GM12878 (cell line): ENCODE results near the gene RASSF8. TPM values are rescaled to one million over a fixed set of nuclear protein-coding genes. Genes with fewer than 3 reads are reported as not detected.
A peak's percentile ranks its signal among the peaks of the same experiment; 100 is the strongest.

Source experiments
- ATAC-seq: fragments of 200-7000 bp; cut with Tn5 transposase; 3 replicates; pipeline ENCODE4 v1.9.1; 2020; ENCODE audit warnings: mild to moderate bottlenecking, moderate library complexity
- BruUV-seq: library from RNA; stranded (reverse); fragments of 400-500 nt; replicated peaks from 2 replicates; lab custom pipeline; 2021; lab: Mats Ljungman, UMichigan
- CTCF ChIA-PET: fragments of 300-600 bp; sonication (Branson Sonifier 250); formaldehyde crosslinking; extraction: SDS; loops from one replicate; lab custom pipeline; 2021; ENCODE audit warnings: inconsistent platforms; lab: Yijun Ruan, JAX
- POLR2A ChIA-PET: fragments of 350-600 bp; formaldehyde crosslinking; extraction: SDS; loops from one replicate; lab custom pipeline; 2021; ENCODE audit warnings: inconsistent platforms; lab: Charles Lee
- RAD21 ChIA-PET: fragments of 300-600 bp; sonication (Branson Sonifier 250); formaldehyde crosslinking; loops from one replicate; lab custom pipeline; 2023; ENCODE audit warnings: antibody characterized with exemption; ENCODE audit not compliant: unreplicated experiment; lab: Charles Lee
- SMC1A ChIA-PET: fragments of 300-600 bp; sonication (Branson Sonifier 250); formaldehyde crosslinking; loops from one replicate; lab custom pipeline; 2023; ENCODE audit not compliant: unreplicated experiment, uncharacterized antibody; lab: Charles Lee
- DNase-seq: peaks from one replicate; pipeline ENCODE4 v3.0.0-alpha.2; 2011; ENCODE audit warnings: low read depth, low spot score
- FAIRE-seq: peaks from 3 replicates; lab custom pipeline; 2011; peaks lifted over from hg19 to GRCh38; lab: Jason Lieb, UNC
- H2AFZ ChIP-seq: 2 replicates; pipeline ENCODE4 v1.6.0; 2011; ENCODE audit warnings: low read depth, low read length, control low read depth; ENCODE audit not compliant: control insufficient read depth
- H3K27ac ChIP-seq: 2 replicates; pipeline ENCODE4 v1.5.1; 2011; ENCODE audit warnings: control low read depth; ENCODE audit not compliant: control insufficient read depth, insufficient read depth
- H3K27me3 ChIP-seq, 2 experiments: replicated peaks in 1 of 2; 2 replicates each; pipeline versions ENCODE4 v1.6.0 to v1.6.1; 2011; ENCODE audit warnings: low read length in 1 of 2; ENCODE audit not compliant: control insufficient read depth in 2 of 2, insufficient read depth in 2 of 2
- H3K36me3 ChIP-seq, 2 experiments: 2 replicates each; pipeline ENCODE4 v1.5.1; 2011; ENCODE audit warnings: low read length in 1 of 2; ENCODE audit not compliant: control insufficient read depth in 2 of 2, insufficient read depth in 2 of 2
- H3K4me1 ChIP-seq: 2 replicates; pipeline ENCODE4 v1.6.1; 2011; ENCODE audit warnings: mild to moderate bottlenecking, low read length, moderate library complexity, mixed read lengths; ENCODE audit not compliant: control insufficient read depth, insufficient read depth
- H3K4me2 ChIP-seq: 2 replicates; pipeline ENCODE4 v1.6.0; 2011; ENCODE audit warnings: control low read depth; ENCODE audit not compliant: control insufficient read depth, insufficient read depth
- H3K4me3 ChIP-seq: fragments of 200-600 bp; sonication (generic); 2 replicates; pipeline ENCODE4 v1.5.1; 2016
- H3K79me2 ChIP-seq: 2 replicates; pipeline ENCODE4 v1.6.0; 2011; ENCODE audit warnings: low read length; ENCODE audit not compliant: control insufficient read depth, insufficient read depth
- H3K9ac ChIP-seq: 2 replicates; pipeline ENCODE4 v1.8.0; 2011; ENCODE audit warnings: low read length, control low read depth, mixed read lengths; ENCODE audit not compliant: control insufficient read depth, insufficient read depth
- H3K9me3 ChIP-seq: replicated peaks from 3 replicates; pipeline ENCODE4 v1.5.1; 2011; ENCODE audit warnings: mild to moderate bottlenecking, low read length; ENCODE audit not compliant: control insufficient read depth, insufficient read depth
- H4K20me1 ChIP-seq: 2 replicates; pipeline ENCODE4 v1.6.0; 2011; ENCODE audit not compliant: control insufficient read depth, insufficient read depth
- SIN3A ChIP-seq: IDR thresholded peaks from 2 replicates; pipeline ENCODE4 v1.6.1; 2012; ENCODE audit warnings: low read depth, low read length, improper control_type of control experiment
- ZZZ3 ChIP-seq: IDR thresholded peaks from 2 replicates; pipeline ENCODE4 v1.6.1; 2011; ENCODE audit warnings: low read depth; ENCODE audit not compliant: control insufficient read depth, insufficient read length
- WGBS: methylation state at CpG from one replicate; pipeline ENCODE4 v1.1.6; 2016; ENCODE audit warnings: low lambda C conversion rate; ENCODE audit not compliant: insufficient replicate concordance, insufficient coverage; ENCODE audit errors: missing lambda C conversion rate; 5-methylcytosine and 5-hydroxymethylcytosine counted together
- in situ Hi-C: fragments of 300-500 bp; cut with MboI; formaldehyde crosslinking; loops from 9 replicates; pipeline ENCODE4 v1.14.3; 2018; ENCODE audit warnings: mixed read lengths
- intact Hi-C: fragments of 100-400 bp; cut with micrococcal nuclease; formaldehyde crosslinking; loops from one replicate; pipeline ENCODE4 v1.14.2; 2022; ENCODE audit not compliant: unreplicated experiment
- polyA plus RNA-seq, 11 experiments: library from polyadenylated mRNA; depleted of rRNA in 4 of 11; unstranded in 6 of 11; stranded (reverse) in 5 of 11; fragments of >200 nt; fragmentation: Nextera tagmentation in 4 of 11; fragmentation: Illumina TruSeq in 1 of 11; extraction: Ambion mirVana in 4 of 11; extraction: Trizol in 1 of 11; gene quantifications; 1 replicate in 1 of 11; 2 replicates in 10 of 11; pipeline versions ENCODE4 v1.2.1 to v1.2.3, GENCODE V29; 2011 to 2016; ENCODE audit warnings: inconsistent platforms in 2 of 11, missing spikeins in 2 of 11, low read depth in 1 of 11
- total RNA-seq, 4 experiments: library from RNA; depleted of rRNA in 3 of 4; stranded (reverse); fragments of >200 nt in 3 of 4; fragmentation: Illumina TruSeq in 1 of 4; extraction: Trizol in 1 of 4; gene quantifications; 2 replicates each; pipeline versions ENCODE4 v1.2.1 to v1.2.3, GENCODE V29; 2013 to 2021
- TF ChIP-seq, protein P1 (sequence below): IDR thresholded peaks from 2 replicates; pipeline ENCODE4 v1.6.1; 2011; ENCODE audit warnings: borderline replicate concordance, low read depth, mild to moderate bottlenecking, moderate library complexity, mixed read lengths, low read length; ENCODE audit not compliant: insufficient read depth; ENCODE audit errors: extremely low read length
- TF ChIP-seq, protein P2 (sequence below): fragments of 450-650 bp; IDR thresholded peaks from 2 replicates; pipeline ENCODE4 v1.6.1; 2018; ENCODE audit warnings: borderline replicate concordance, mild to moderate bottlenecking; ENCODE audit not compliant: partially characterized antibody

Gene RASSF8
- total and polyA plus RNA-seq, 10 of the 15 experiments (the other 5 are each of a cell fraction or from before 2014, with no cell fraction given), result 0.06 to 0.18 (median 0.08) TPM; not detected in 6

DNA sequence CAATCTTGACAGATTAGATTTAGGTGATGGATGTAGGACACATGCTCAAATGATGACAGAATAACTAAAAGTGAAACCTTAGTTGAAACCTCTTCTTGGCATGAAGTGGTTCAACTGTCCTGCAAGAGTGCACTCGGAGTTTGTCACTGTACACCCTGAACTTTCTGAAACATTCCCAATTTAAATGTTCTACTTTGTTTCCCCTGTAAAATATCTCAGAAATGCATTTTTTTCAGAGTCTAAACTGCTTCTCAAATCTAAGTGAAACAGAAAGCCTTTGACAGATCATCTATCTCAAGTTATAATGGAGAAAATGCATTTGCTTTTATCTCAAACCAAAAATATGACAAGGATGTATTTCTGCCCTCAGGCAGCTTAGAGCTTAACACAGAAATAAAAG lies 100.3 kb downstream of the RASSF8 start:
- intact Hi-C loops, result no loop called here
- Histone ChIP-seq H3K4me2 (no peak overlapping the region), H3K9ac (no peak overlapping the region), H2AFZ (no peak overlapping the region), H3K79me2 (no peaks in the 10 kb centered on the region), H3K9me3 (no peaks in the 10 kb centered on the region; the same call in 2 of the 3 replicates), H3K4me3 (no peak overlapping the region), H3K36me3 (no peaks in the 10 kb centered on the region), H3K4me1 (peaks cover 4% of the 10 kb centered on the region; the same call in 1 of the 2 replicates), H3K27me3 (peaks cover 0 to 2% of the 10 kb centered on the region in 2 experiments; a peak in 1 of 4 replicates), H4K20me1 (no peaks in the 10 kb centered on the region), H3K27ac (no peak overlapping the region)
- WGBS, result 41% methylated on average over 1 of the region's 1 CpG
- ChIA-PET SMC1A (interaction anchor here (1.0 to 1.4 kb wide), 2 partner anchors 58 to 555 kb away, joined by 3 read pairs; no protein-coding TSS in a partner anchor), CTCF (interaction anchor here (0.7 to 1.0 kb wide), 3 partner anchors 23 to 63 kb away, joined by 3 read pairs; no protein-coding TSS in a partner anchor), POLR2A (no interaction called here), RAD21 (interaction anchor here (0.6 kb wide), 1 partner anchor 624 kb away, joined by 3 read pairs; no protein-coding TSS in a partner anchor)
- in situ Hi-C loops, result no loop called here
- BruUV-seq, result no TSS peak
- DNase-seq (no peak), FAIRE-seq (peak; percentile 47), ATAC-seq (peak; percentile 55)
- TF ChIP-seq ZZZ3, result no peak
- TF ChIP-seq, protein P1, sequence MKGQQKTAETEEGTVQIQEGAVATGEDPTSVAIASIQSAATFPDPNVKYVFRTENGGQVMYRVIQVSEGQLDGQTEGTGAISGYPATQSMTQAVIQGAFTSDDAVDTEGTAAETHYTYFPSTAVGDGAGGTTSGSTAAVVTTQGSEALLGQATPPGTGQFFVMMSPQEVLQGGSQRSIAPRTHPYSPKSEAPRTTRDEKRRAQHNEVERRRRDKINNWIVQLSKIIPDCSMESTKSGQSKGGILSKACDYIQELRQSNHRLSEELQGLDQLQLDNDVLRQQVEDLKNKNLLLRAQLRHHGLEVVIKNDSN, result no peak
- no peak for TF ChIP-seq SIN3A
- TF ChIP-seq, protein P2, sequence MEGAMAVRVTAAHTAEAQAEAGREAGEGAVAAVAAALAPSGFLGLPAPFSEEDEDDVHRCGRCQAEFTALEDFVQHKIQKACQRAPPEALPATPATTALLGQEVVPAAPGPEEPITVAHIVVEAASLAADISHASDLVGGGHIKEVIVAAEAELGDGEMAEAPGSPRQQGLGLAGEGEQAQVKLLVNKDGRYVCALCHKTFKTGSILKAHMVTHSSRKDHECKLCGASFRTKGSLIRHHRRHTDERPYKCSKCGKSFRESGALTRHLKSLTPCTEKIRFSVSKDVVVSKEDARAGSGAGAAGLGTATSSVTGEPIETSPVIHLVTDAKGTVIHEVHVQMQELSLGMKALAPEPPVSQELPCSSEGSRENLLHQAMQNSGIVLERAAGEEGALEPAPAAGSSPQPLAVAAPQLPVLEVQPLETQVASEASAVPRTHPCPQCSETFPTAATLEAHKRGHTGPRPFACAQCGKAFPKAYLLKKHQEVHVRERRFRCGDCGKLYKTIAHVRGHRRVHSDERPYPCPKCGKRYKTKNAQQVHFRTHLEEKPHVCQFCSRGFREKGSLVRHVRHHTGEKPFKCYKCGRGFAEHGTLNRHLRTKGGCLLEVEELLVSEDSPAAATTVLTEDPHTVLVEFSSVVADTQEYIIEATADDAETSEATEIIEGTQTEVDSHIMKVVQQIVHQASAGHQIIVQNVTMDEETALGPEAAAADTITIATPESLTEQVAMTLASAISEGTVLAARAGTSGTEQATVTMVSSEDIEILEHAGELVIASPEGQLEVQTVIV, result no peak
